Measurements from ENCODE around the gene ADIPOR2. TPM values are rescaled to one million over a fixed set of nuclear protein-coding genes. Genes with fewer than 3 reads are reported as not detected.

ADIPOR2 gene
- total RNA-seq, 1 experiment from 2014 or later = 26.5 TPM

DNA sequence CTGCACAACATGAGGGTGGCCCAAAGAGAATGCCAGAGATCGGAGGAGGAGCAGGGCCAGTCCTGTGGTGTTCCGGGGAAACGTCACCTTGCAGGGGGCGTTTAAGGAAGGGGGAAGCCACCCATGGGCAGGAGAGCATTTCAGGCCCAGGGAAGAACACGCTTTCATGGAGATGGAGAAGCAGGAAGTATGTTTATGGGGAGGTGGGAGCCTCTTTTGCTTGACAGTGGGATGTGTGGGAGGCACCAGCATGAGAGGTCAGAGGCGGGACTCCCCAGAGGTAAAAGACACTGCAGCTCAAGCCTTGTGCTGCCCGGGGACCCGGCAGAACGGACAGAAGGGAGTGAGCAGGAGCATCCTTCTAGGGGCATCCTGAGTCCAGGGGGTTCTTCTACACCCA is 128.2 kb downstream of the ADIPOR2 start:
- ChIA-PET POLR2A (ENCODE audit: unreplicated experiment) (no interaction called here), CTCF (no interaction called here)
- intact Hi-C loops (cut with micrococcal nuclease) = no loop called here
- Histone ChIP-seq H4K20me1 (ENCODE audit: low read length) (no peaks in the 10 kb centered on the region), H3K4me3 (ENCODE audit: low read length) (no peak overlapping the region), H3K9me2 (replicated peaks; ENCODE audit: low read length) (no peaks in the 10 kb centered on the region), H2AFZ (ENCODE audit: low read length) (no peak overlapping the region), H3K36me3 (ENCODE audit: low read depth, low read length) (no peaks in the 10 kb centered on the region), H3K9ac (ENCODE audit: low read length) (no peak overlapping the region), H3K4me1 (ENCODE audit: insufficient read depth, low read length) (no peaks in the 10 kb centered on the region), H3K9me3 (ENCODE audit: low read length) (no peaks in the 10 kb centered on the region), H3K79me2 (ENCODE audit: low read length) (no peaks in the 10 kb centered on the region), H3F3A (ENCODE audit: low read length, unreplicated experiment) (no peaks in the 10 kb centered on the region), H3K27me3 (ENCODE audit: low read length) (peaks cover 78% of the 10 kb centered on the region), H3K27ac (ENCODE audit: low read length) (no peak overlapping the region), H3K4me2 (ENCODE audit: low read length) (no peak overlapping the region)
- no TSS peak for BruUV-seq (replicated peaks)
- DNase-seq = no peak
- no peak for ATAC-seq
- TF ChIP-seq EZH2phosphoT487 (IDR thresholded peaks at IDR 0.05; ENCODE audit: borderline replicate concordance, low read length) (no peak), EZH2 (IDR thresholded peaks at IDR 0.05; ENCODE audit: low read length, unreplicated experiment) (no peak)
- TF ChIP-seq, protein P1, sequence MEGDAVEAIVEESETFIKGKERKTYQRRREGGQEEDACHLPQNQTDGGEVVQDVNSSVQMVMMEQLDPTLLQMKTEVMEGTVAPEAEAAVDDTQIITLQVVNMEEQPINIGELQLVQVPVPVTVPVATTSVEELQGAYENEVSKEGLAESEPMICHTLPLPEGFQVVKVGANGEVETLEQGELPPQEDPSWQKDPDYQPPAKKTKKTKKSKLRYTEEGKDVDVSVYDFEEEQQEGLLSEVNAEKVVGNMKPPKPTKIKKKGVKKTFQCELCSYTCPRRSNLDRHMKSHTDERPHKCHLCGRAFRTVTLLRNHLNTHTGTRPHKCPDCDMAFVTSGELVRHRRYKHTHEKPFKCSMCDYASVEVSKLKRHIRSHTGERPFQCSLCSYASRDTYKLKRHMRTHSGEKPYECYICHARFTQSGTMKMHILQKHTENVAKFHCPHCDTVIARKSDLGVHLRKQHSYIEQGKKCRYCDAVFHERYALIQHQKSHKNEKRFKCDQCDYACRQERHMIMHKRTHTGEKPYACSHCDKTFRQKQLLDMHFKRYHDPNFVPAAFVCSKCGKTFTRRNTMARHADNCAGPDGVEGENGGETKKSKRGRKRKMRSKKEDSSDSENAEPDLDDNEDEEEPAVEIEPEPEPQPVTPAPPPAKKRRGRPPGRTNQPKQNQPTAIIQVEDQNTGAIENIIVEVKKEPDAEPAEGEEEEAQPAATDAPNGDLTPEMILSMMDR (conservative IDR thresholded peaks at IDR 0.05; ENCODE audit: low read depth, low read length) = no peak

DNA sequence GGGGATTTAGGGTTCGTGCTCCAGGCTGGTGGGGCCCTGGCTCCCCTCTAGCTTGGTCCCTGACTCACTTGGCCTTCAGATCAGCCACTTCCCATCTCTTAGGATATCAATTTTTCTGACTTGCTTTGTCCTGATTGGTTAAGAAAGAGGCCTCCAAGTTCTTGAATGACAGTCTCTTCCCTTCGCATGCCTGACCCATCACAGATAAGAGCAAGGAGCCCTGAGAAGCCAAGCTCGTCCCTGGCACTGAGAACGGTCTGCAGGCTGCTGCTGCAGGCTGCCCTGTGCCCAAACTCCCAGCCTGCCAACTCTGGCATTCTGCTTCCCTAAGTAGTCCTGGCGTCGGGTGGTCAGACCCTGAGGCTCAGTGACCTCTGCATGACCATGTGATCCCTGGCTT is 128.7 kb downstream of the ADIPOR2 start:
- no peaks in the 10 kb centered on the region for H3K4me1 ChIP-seq (ENCODE audit: insufficient read depth, low read length)
- H4K20me1 ChIP-seq (ENCODE audit: low read length) = no peaks in the 10 kb centered on the region
- no TSS peak for BruUV-seq (replicated peaks)
- no peak for TF ChIP-seq EZH2 (IDR thresholded peaks at IDR 0.05; ENCODE audit: low read length, unreplicated experiment)
- TF ChIP-seq, protein P1 (conservative IDR thresholded peaks at IDR 0.05; ENCODE audit: low read depth, low read length) = no peak
- ATAC-seq = no peak
- H3F3A ChIP-seq (ENCODE audit: low read length, unreplicated experiment) = no peaks in the 10 kb centered on the region
- no peaks in the 10 kb centered on the region for H3K9me3 ChIP-seq (ENCODE audit: low read length)
- no peak overlapping the region for H3K4me2 ChIP-seq (ENCODE audit: low read length)
- no peaks in the 10 kb centered on the region for H3K9me2 ChIP-seq (replicated peaks; ENCODE audit: low read length)
- intact Hi-C loops (cut with micrococcal nuclease) = no loop called here
- peaks cover 78% of the 10 kb centered on the region for H3K27me3 ChIP-seq (ENCODE audit: low read length)
- no peaks in the 10 kb centered on the region for H3K79me2 ChIP-seq (ENCODE audit: low read length)
- no peaks in the 10 kb centered on the region for H3K36me3 ChIP-seq (ENCODE audit: low read depth, low read length)
- no peak overlapping the region for H2AFZ ChIP-seq (ENCODE audit: low read length)
- H3K4me3 ChIP-seq (ENCODE audit: low read length) = no peak overlapping the region
- DNase-seq = no peak
- POLR2A ChIA-PET (ENCODE audit: unreplicated experiment) = no interaction called here
- CTCF ChIA-PET = no interaction called here
- no peak overlapping the region for H3K9ac ChIP-seq (ENCODE audit: low read length)
- no peak overlapping the region for H3K27ac ChIP-seq (ENCODE audit: low read length)

DNA sequence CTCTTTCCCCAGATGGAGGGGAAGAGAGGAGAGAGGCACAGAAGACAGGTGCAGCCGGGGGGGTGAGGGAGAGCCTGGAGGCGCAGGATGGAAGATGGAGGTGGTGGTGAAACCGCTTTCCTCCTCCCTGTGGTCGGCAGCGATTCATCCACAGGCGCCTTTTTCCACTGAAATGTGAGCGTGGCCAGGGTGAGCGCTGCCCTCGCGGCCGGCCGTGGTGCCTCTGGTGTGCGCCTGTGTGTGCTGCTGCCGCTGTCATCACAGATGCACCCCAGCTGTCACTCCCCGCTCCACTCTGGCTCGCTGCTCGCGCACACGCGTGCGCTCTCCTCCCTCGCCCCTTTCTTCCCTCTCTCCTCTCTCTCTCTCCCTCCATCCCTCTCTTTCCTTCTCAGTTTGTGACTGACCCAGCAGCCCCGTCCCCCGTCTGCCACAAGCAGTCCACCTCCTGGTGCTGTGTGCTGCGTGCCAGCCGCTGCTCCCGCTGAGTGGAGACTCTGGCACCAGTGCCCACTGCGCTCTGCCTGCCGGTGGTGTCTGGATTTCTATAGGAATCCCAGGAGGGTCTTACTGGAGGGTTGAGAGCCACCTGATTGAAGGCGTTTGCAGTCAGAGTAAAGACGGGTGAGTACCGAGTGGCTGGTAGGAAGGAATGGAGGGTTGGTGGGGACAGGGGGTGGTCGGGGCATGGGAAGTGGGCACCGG is 129.5 kb downstream of the ADIPOR2 start, which contains the start of gene LRTM2:
Gene LRTM2, plus strand, starts transcription at position 375 of the 705 bp plus-strand sequence. CDS start 7,584 bp downstream, outside the sequence.
- intact Hi-C loops (cut with micrococcal nuclease) = no loop called here

More for the DNA sequence above, 129.5 kb downstream of the ADIPOR2 start, which contains the start of gene LRTM2:
- Histone ChIP-seq H3K79me2 (ENCODE audit: low read length) (no peaks in the 10 kb centered on the region), H3K27ac (ENCODE audit: low read length) (no peak within 1 kb of the TSS), H3K36me3 (ENCODE audit: low read depth, low read length) (no peaks in the 10 kb centered on the region), H3F3A (ENCODE audit: low read length, unreplicated experiment) (no peaks in the 10 kb centered on the region), H3K9me3 (ENCODE audit: low read length) (no peaks in the 10 kb centered on the region), H3K4me2 (ENCODE audit: low read length) (no peak within 1 kb of the TSS), H4K20me1 (ENCODE audit: low read length) (no peaks in the 10 kb centered on the region), H3K4me1 (ENCODE audit: insufficient read depth, low read length) (no peaks in the 10 kb centered on the region), H3K9me2 (replicated peaks; ENCODE audit: low read length) (no peaks in the 10 kb centered on the region), H3K9ac (ENCODE audit: low read length) (no peak within 1 kb of the TSS), H3K27me3 (ENCODE audit: low read length) (peaks cover 77% of the 10 kb centered on the region), H3K4me3 (ENCODE audit: low read length) (no peak within 1 kb of the TSS), H2AFZ (ENCODE audit: low read length) (no peak within 1 kb of the TSS)
- ChIA-PET CTCF (no interaction called here), POLR2A (ENCODE audit: unreplicated experiment) (no interaction called here)
- DNase-seq (no peak), ATAC-seq (no peak)
- TF ChIP-seq EZH2phosphoT487 (IDR thresholded peaks at IDR 0.05; ENCODE audit: borderline replicate concordance, low read length) (no peak), EZH2 (IDR thresholded peaks at IDR 0.05; ENCODE audit: low read length, unreplicated experiment) (no peak)
- TF ChIP-seq, protein P1 (conservative IDR thresholded peaks at IDR 0.05; ENCODE audit: low read depth, low read length) = no peak
- BruUV-seq (replicated peaks) = no TSS peak

All from PC-3 (cell line).